Stimulated activated naive CD8-positive, alpha-beta T cell treated with anti-CD3 and anti-CD28 coated beads, Interleukin-15, Interleukin-2, amounts not matched to agents 100 ng/mL and 50 ng/mL, for 24 hours (primary cell): ENCODE data around the gene C1QTNF5.

Source experiments
- H3K27ac Mint-ChIP-seq: one replicate; pipeline ENCODE4 v1.8.0; 2021; ENCODE audit warnings: mild to moderate bottlenecking, mixed read lengths
- H3K27me3 Mint-ChIP-seq: one replicate; pipeline ENCODE4 v1.8.0; 2021; ENCODE audit warnings: mixed read lengths
- H3K36me3 Mint-ChIP-seq: one replicate; pipeline ENCODE4 v1.8.0; 2021; ENCODE audit warnings: low read depth, mixed read lengths
- H3K4me1 Mint-ChIP-seq: one replicate; pipeline ENCODE4 v1.8.0; 2021; ENCODE audit warnings: low read depth, mixed read lengths
- H3K4me3 Mint-ChIP-seq: one replicate; pipeline ENCODE4 v1.8.0; 2021; ENCODE audit warnings: mild to moderate bottlenecking, mixed read lengths
- H3K9me3 Mint-ChIP-seq: one replicate; pipeline ENCODE4 v1.8.0; 2021; ENCODE audit warnings: mixed read lengths

Gene C1QTNF5

GRCh38 chr11:119366690-119367620 lies 26.3 kb upstream of the C1QTNF5 start:
- no peaks in the 10 kb centered on the region for H3K36me3 Mint-ChIP-seq
- no peak overlapping the region for H3K27ac Mint-ChIP-seq
- peaks cover 58% of the 10 kb centered on the region for H3K27me3 Mint-ChIP-seq
- no peaks in the 10 kb centered on the region for H3K9me3 Mint-ChIP-seq
- H3K4me3 Mint-ChIP-seq, result no peak overlapping the region
- peaks cover 11% of the 10 kb centered on the region for H3K4me1 Mint-ChIP-seq

- no peaks in the 10 kb centered on the region for H3K9me3 Mint-ChIP-seq
- peaks cover 15% of the 10 kb centered on the region for H3K4me1 Mint-ChIP-seq
- H3K4me3 Mint-ChIP-seq, result no peak overlapping the region
- peaks cover 53% of the 10 kb centered on the region for H3K27me3 Mint-ChIP-seq
- H3K27ac Mint-ChIP-seq, result no peak overlapping the region
- H3K36me3 Mint-ChIP-seq, result no peaks in the 10 kb centered on the region
Measured at GRCh38 chr11:119365071-119365591, 24.4 kb upstream of the C1QTNF5 start.

GRCh38 chr11:119363851-119364590 lies 23.3 kb upstream of the C1QTNF5 start:
- H3K27ac Mint-ChIP-seq, result no peak overlapping the region
- H3K9me3 Mint-ChIP-seq, result no peaks in the 10 kb centered on the region
- H3K27me3 Mint-ChIP-seq, result peaks cover 44% of the 10 kb centered on the region
- H3K36me3 Mint-ChIP-seq, result no peaks in the 10 kb centered on the region
- H3K4me1 Mint-ChIP-seq, result peaks cover 15% of the 10 kb centered on the region
- H3K4me3 Mint-ChIP-seq, result peak overlapping the region; percentile 72

- peaks cover 15% of the 10 kb centered on the region for H3K4me1 Mint-ChIP-seq
- H3K27ac Mint-ChIP-seq, result no peak overlapping the region
- no peaks in the 10 kb centered on the region for H3K9me3 Mint-ChIP-seq
- H3K27me3 Mint-ChIP-seq, result peaks cover 44% of the 10 kb centered on the region
- peak overlapping the region; percentile 20 for H3K4me3 Mint-ChIP-seq
- no peaks in the 10 kb centered on the region for H3K36me3 Mint-ChIP-seq
Measured at GRCh38 chr11:119363081-119363850, 22.6 kb upstream of the C1QTNF5 start.

- H3K4me1 Mint-ChIP-seq, result peaks cover 15% of the 10 kb centered on the region
- peaks cover 48% of the 10 kb centered on the region for H3K27me3 Mint-ChIP-seq
- H3K9me3 Mint-ChIP-seq, result no peaks in the 10 kb centered on the region
- H3K27ac Mint-ChIP-seq, result no peak overlapping the region
- no peaks in the 10 kb centered on the region for H3K36me3 Mint-ChIP-seq
- peak overlapping the region; percentile 30 for H3K4me3 Mint-ChIP-seq
Measured at GRCh38 chr11:119362741-119363080, 22.0 kb upstream of the C1QTNF5 start.

GRCh38 chr11:119361941-119362725 lies 21.4 kb upstream of the C1QTNF5 start:
- Mint-ChIP-seq H3K9me3 (no peaks in the 10 kb centered on the region), H3K27ac (no peak overlapping the region), H3K4me3 (peak overlapping the region; percentile 30), H3K27me3 (peaks cover 50% of the 10 kb centered on the region), H3K4me1 (peaks cover 18% of the 10 kb centered on the region), H3K36me3 (no peaks in the 10 kb centered on the region)

- Mint-ChIP-seq H3K4me3 (no peak overlapping the region), H3K9me3 (no peaks in the 10 kb centered on the region), H3K36me3 (no peaks in the 10 kb centered on the region), H3K27me3 (peaks cover 42% of the 10 kb centered on the region), H3K27ac (no peak overlapping the region), H3K4me1 (peaks cover 23% of the 10 kb centered on the region)
Measured at GRCh38 chr11:119361056-119361787, 20.5 kb upstream of the C1QTNF5 start.

GRCh38 chr11:119359365-119360214 lies 18.9 kb upstream of the C1QTNF5 start:
- Mint-ChIP-seq H3K4me3 (no peak overlapping the region), H3K27ac (no peak overlapping the region), H3K4me1 (peaks cover 25% of the 10 kb centered on the region), H3K27me3 (peaks cover 40% of the 10 kb centered on the region), H3K36me3 (no peaks in the 10 kb centered on the region), H3K9me3 (no peaks in the 10 kb centered on the region)

GRCh38 chr11:119357074-119357473 lies 16.4 kb upstream of the C1QTNF5 start:
- Mint-ChIP-seq H3K27ac (no peak overlapping the region), H3K4me3 (peak overlapping the region; percentile 19), H3K27me3 (peaks cover 39% of the 10 kb centered on the region)

GRCh38 chr11:119356349-119357031 lies 15.8 kb upstream of the C1QTNF5 start:
- Mint-ChIP-seq H3K36me3 (no peaks in the 10 kb centered on the region), H3K27me3 (peaks cover 41% of the 10 kb centered on the region), H3K4me3 (peak overlapping the region; percentile 82), H3K27ac (peak overlapping the region; percentile 56), H3K9me3 (no peaks in the 10 kb centered on the region), H3K4me1 (peaks cover 10% of the 10 kb centered on the region)

More at GRCh38 chr11:119357074-119357473, 16.4 kb upstream of the C1QTNF5 start:
- Mint-ChIP-seq H3K4me1 (peaks cover 16% of the 10 kb centered on the region), H3K36me3 (no peaks in the 10 kb centered on the region), H3K9me3 (no peaks in the 10 kb centered on the region)

GRCh38 chr11:119355091-119355843 lies 14.6 kb upstream of the C1QTNF5 start:
- H3K4me3 Mint-ChIP-seq, result no peak overlapping the region
- H3K36me3 Mint-ChIP-seq, result no peaks in the 10 kb centered on the region
- H3K4me1 Mint-ChIP-seq, result peaks cover 10% of the 10 kb centered on the region
- no peaks in the 10 kb centered on the region for H3K9me3 Mint-ChIP-seq
- H3K27ac Mint-ChIP-seq, result no peak overlapping the region
- H3K27me3 Mint-ChIP-seq, result peaks cover 47% of the 10 kb centered on the region

- Mint-ChIP-seq H3K36me3 (no peaks in the 10 kb centered on the region), H3K27me3 (peaks cover 45% of the 10 kb centered on the region), H3K9me3 (no peaks in the 10 kb centered on the region), H3K4me3 (no peak overlapping the region), H3K27ac (no peak overlapping the region), H3K4me1 (peaks cover 10% of the 10 kb centered on the region)
Measured at GRCh38 chr11:119352857-119353260, 12.2 kb upstream of the C1QTNF5 start.
